Calu3 (cell line): ENCODE data around the gene MCM5. TPM values are rescaled to one million over a fixed set of nuclear protein-coding genes. Genes with fewer than 3 reads are reported as not detected.
"Not testable (repeated sequence)": the region's sequence is repeated elsewhere in the genome, so short reads cannot be mapped to it uniquely, and the experiment has no call there.

Experiments used
- BruUV-seq: library from RNA; stranded (reverse); fragments of 400-500 nt; replicated peaks from 2 replicates; lab custom pipeline; 2021; lab: Mats Ljungman, UMichigan
- CTCF ChIA-PET: fragments of 300-600 bp; sonication (Branson Sonifier 250); formaldehyde crosslinking; loops from one replicate; lab custom pipeline; 2022; ENCODE audit warnings: antibody characterized with exemption; lab: Charles Lee
- DNase-seq: peaks from one replicate; pipeline ENCODE4 v3.0.0; 2022
- H3K27ac Mint-ChIP-seq: one replicate; pipeline ENCODE4 v1.8.0; 2022; ENCODE audit warnings: mixed read lengths; ENCODE audit not compliant: unreplicated experiment
- H3K27me3 Mint-ChIP-seq: one replicate; pipeline ENCODE4 v1.8.0; 2022; ENCODE audit warnings: mixed read lengths; ENCODE audit not compliant: unreplicated experiment
- H3K36me3 Mint-ChIP-seq: one replicate; pipeline ENCODE4 v1.8.0; 2022; ENCODE audit warnings: mild to moderate bottlenecking, moderate library complexity, mixed read lengths; ENCODE audit not compliant: insufficient read depth, unreplicated experiment
- H3K4me1 Mint-ChIP-seq: one replicate; pipeline ENCODE4 v1.8.0; 2022; ENCODE audit warnings: mild to moderate bottlenecking, low read depth, mixed read lengths; ENCODE audit not compliant: unreplicated experiment
- H3K4me3 Mint-ChIP-seq: one replicate; pipeline ENCODE4 v1.8.0; 2022; ENCODE audit warnings: mild to moderate bottlenecking, low read depth, moderate library complexity, mixed read lengths; ENCODE audit not compliant: unreplicated experiment
- H3K9me3 Mint-ChIP-seq: one replicate; pipeline ENCODE4 v1.8.0; 2022; ENCODE audit warnings: low read depth, mixed read lengths; ENCODE audit not compliant: unreplicated experiment
- intact Hi-C: fragments of 100-400 bp; cut with micrococcal nuclease; formaldehyde crosslinking; loops from one replicate; pipeline ENCODE4 v1.10.0; 2022; ENCODE audit not compliant: unreplicated experiment
- total RNA-seq: library from RNA; stranded (reverse); gene quantifications from 2 replicates; pipeline ENCODE4 v1.2.3, GENCODE V29; 2022
- TF ChIP-seq, protein P1 (sequence below): fragments of 200-600 bp; IDR thresholded peaks from one replicate; pipeline ENCODE4 v1.8.0; 2022; ENCODE audit warnings: antibody characterized with exemption; ENCODE audit not compliant: unreplicated experiment

Gene MCM5
- total RNA-seq, 1 experiment from 2014 or later: 88.4 TPM

DNA sequence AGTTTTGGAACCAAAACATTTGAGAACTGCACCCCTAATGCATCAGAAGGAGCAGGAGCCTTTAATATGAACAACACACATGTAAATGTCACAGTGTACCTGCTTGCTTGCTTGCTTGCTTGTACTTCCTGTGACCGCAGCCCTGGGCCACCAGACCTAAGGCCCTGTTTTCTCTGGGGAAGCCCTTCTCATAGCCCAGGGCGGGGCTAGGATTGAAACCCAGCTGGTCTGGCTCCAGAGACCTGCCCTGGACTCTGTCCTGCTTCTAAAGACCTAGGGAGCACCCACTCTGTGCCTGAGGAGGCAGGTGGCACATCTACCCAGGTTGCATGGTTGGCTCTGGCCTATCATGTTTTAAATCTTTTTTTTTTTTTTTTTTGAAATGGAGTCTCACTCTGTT lies 7.6 kb upstream of the MCM5 start:
- intact Hi-C loops: no loop called here
- no TSS peak for BruUV-seq
- Mint-ChIP-seq H3K36me3 (no peaks in the 10 kb centered on the region), H3K4me1 (no peaks in the 10 kb centered on the region), H3K9me3 (no peaks in the 10 kb centered on the region), H3K27ac (no peak overlapping the region), H3K4me3 (no peak overlapping the region), H3K27me3 (no peaks in the 10 kb centered on the region)
- CTCF ChIA-PET: interaction anchor here (0.7 kb wide), 1 partner anchor 121 kb away, joined by 3 read pairs; no protein-coding TSS in a partner anchor
- no peak for DNase-seq
- TF ChIP-seq, protein P1, sequence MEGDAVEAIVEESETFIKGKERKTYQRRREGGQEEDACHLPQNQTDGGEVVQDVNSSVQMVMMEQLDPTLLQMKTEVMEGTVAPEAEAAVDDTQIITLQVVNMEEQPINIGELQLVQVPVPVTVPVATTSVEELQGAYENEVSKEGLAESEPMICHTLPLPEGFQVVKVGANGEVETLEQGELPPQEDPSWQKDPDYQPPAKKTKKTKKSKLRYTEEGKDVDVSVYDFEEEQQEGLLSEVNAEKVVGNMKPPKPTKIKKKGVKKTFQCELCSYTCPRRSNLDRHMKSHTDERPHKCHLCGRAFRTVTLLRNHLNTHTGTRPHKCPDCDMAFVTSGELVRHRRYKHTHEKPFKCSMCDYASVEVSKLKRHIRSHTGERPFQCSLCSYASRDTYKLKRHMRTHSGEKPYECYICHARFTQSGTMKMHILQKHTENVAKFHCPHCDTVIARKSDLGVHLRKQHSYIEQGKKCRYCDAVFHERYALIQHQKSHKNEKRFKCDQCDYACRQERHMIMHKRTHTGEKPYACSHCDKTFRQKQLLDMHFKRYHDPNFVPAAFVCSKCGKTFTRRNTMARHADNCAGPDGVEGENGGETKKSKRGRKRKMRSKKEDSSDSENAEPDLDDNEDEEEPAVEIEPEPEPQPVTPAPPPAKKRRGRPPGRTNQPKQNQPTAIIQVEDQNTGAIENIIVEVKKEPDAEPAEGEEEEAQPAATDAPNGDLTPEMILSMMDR: no peak

DNA sequence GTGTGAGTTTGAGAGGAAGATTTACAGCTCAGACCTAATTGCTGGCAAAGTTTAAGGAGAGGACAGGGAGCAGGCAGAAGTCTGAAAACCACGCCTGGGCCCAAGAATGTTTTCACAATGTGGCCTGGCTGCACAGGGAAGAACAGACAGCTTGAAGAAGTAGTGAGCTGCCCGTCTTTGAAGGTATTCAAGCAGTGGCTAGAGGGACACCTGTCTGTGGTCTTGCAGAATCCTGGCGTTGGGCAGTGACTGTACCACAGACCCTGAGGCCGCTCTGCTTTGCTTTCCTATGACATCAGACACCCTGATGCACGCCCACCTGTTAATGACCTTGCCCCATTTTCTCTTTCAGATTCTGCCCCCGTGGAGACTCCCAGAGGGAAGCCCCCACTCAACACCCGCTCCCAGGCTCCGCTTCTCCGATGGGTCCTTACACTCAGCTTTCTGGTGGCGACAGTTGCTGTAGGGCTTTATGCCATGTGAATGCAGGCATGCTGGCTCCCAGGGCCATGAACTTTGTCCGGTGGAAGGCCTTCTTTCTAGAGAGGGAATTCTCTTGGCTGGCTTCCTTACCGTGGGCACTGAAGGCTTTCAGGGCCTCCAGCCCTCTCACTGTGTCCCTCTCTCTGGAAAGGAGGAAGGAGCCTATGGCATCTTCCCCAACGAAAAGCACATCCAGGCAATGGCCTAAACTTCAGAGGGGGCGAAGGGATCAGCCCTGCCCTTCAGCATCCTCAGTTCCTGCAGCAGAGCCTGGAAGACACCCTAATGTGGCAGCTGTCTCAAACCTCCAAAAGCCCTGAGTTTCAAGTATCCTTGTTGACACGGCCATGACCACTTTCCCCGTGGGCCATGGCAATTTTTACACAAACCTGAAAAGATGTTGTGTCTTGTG lies 6.6 kb upstream of the MCM5 start:
- CTCF ChIA-PET: interaction anchor here (1.0 kb wide), 1 partner anchor 25 kb away, joined by 4 read pairs; no protein-coding TSS in a partner anchor
- H3K9me3 Mint-ChIP-seq: no peaks in the 10 kb centered on the region
- DNase-seq: no peak
- H3K36me3 Mint-ChIP-seq: peaks cover under 1% of the 10 kb centered on the region
- no peak overlapping the region for H3K27ac Mint-ChIP-seq
- intact Hi-C loops: no loop called here
- TF ChIP-seq, protein P1: no peak
- H3K4me3 Mint-ChIP-seq: no peak overlapping the region
- no peaks in the 10 kb centered on the region for H3K4me1 Mint-ChIP-seq
- BruUV-seq: no TSS peak
- no peaks in the 10 kb centered on the region for H3K27me3 Mint-ChIP-seq

DNA sequence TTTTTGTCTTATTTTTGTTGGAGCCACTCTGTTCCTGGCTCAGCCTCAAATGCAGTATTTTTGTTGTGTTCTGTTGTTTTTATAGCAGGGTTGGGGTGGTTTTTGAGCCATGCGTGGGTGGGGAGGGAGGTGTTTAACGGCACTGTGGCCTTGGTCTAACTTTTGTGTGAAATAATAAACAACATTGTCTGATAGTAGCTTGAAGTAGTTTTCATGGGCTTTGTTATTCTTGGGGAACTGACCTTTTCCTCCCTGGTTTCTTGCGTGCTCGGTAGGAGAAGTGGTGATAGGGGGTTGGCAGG lies 6.0 kb upstream of the MCM5 start:
- intact Hi-C loops: no loop called here
- Mint-ChIP-seq H3K9me3 (no peaks in the 10 kb centered on the region), H3K4me3 (no peak overlapping the region), H3K27me3 (no peaks in the 10 kb centered on the region), H3K36me3 (peaks cover 6% of the 10 kb centered on the region), H3K27ac (no peak overlapping the region), H3K4me1 (no peaks in the 10 kb centered on the region)
- no peak for DNase-seq
- TF ChIP-seq, protein P1: no peak
- BruUV-seq: no TSS peak
- CTCF ChIA-PET: interaction anchor here (0.5 to 1.0 kb wide), 2 partner anchors 13 to 26 kb away, joined by 3 to 4 read pairs; no protein-coding TSS in a partner anchor

DNA sequence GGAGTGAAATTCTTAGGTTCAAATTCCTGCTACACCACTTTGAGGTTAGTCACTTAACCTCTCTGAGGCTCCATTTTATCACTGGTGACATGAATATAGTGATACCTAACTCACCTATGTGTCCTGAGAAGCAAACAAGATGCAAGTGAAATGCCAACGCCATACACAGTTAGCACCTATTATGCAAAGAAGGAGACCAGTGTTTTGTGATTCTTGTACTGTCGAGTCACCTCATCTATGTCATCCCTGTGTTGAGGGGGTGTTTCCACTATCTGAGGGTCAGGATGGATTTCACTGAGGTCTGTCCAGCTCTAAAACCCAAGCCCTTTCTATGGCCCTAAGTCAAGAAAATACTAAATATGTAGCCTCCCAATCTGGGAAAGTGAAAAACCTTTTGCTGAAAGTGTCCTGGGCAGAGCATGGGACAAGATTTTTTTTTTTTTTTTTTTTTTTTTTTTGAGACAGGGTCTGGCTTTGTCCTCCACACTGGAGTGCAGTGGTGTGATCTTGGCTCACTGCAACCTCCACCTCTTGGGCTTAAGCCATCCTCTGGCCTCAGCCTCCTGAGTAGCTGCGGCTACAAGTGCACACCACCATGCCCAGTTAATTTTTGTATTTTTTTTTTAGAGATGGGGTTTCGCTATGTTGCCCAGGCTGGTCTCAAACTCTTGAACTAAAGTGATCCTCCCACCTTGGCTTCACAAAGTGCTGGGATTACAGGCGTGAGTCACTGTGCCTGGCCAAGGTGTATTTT lies 5.0 kb upstream of the MCM5 start:
- no peak overlapping the region for H3K4me3 Mint-ChIP-seq
- no peaks in the 10 kb centered on the region for H3K4me1 Mint-ChIP-seq
- peaks cover 16% of the 10 kb centered on the region for H3K36me3 Mint-ChIP-seq
- CTCF ChIA-PET: interaction anchor here (0.7 kb wide), 1 partner anchor 17 kb away, joined by 5 read pairs; no protein-coding TSS in a partner anchor
- TF ChIP-seq, protein P1: no peak
- H3K9me3 Mint-ChIP-seq: no peaks in the 10 kb centered on the region
- BruUV-seq: no TSS peak
- no peaks in the 10 kb centered on the region for H3K27me3 Mint-ChIP-seq
- DNase-seq: no peak
- no peak overlapping the region for H3K27ac Mint-ChIP-seq
- intact Hi-C loops: loop anchor here (5.0 kb wide), 1 partner anchor 43 kb away; no protein-coding TSS in a partner anchor

DNA sequence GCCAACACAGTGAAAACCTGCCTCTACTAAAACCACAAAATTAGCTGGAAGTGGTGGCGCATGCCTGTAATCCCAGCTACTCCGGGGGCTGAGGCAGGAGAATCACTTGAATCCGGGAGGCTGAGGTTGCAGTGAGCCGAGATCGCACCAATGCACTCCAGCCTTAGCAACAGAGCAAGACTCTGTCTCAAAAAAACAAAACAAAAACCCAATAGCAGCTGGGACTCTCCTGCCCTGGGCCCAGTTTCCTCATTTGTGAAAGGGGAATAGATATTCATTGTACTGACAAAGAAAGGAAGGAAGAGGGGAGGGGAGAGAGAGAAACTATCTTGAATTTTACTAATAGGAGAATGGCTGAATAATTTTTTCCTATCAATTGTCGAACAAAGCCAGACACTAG lies 3.3 kb upstream of the MCM5 start:
- not testable (repeated sequence) for H3K27ac Mint-ChIP-seq, H3K4me3 Mint-ChIP-seq, BruUV-seq, DNase-seq, H3K9me3 Mint-ChIP-seq, H3K4me1 Mint-ChIP-seq, H3K27me3 Mint-ChIP-seq
- CTCF ChIA-PET: interaction anchor here (0.7 kb wide), 1 partner anchor 38 kb away, joined by 5 read pairs; no protein-coding TSS in a partner anchor
- H3K36me3 Mint-ChIP-seq: peaks cover 32% of the 10 kb centered on the region
- intact Hi-C loops: loop anchor here (5.0 kb wide), 1 partner anchor 44 kb away; no protein-coding TSS in a partner anchor
